Stimulated activated CD4-positive, alpha-beta T cell treated with anti-CD3 and anti-CD28 coated beads, Interleukin-4, amount 100 ng/mL, for 24 hours (primary cell): ENCODE data around the gene PGM1.

Experiments
- DNase-seq: peaks from one replicate; pipeline ENCODE4 v3.0.0-alpha.2; 2020

PGM1 gene

GRCh38 chr1:63601463-63601862 lies 8.3 kb downstream of the PGM1 start:
- no peak for DNase-seq

GRCh38 chr1:63601912-63602311 lies 8.7 kb downstream of the PGM1 start:
- no peak for DNase-seq

GRCh38 chr1:63602629-63603028 lies 9.4 kb downstream of the PGM1 start:
- DNase-seq, result no peak

GRCh38 chr1:63603810-63604209 lies 10.6 kb downstream of the PGM1 start:
- DNase-seq, result no peak

GRCh38 chr1:63607322-63607721 lies 14.1 kb downstream of the PGM1 start:
- DNase-seq, result no peak

- no peak for DNase-seq
Observed at GRCh38 chr1:63611231-63611630, 18.0 kb downstream of the PGM1 start.

- DNase-seq, result no peak
Observed at GRCh38 chr1:63612564-63612963, 19.4 kb downstream of the PGM1 start.

- no peak for DNase-seq
Observed at GRCh38 chr1:63612971-63613370, 19.8 kb downstream of the PGM1 start.

GRCh38 chr1:63615768-63616420 lies 22.7 kb downstream of the PGM1 start:
- DNase-seq, result peak; percentile 73

GRCh38 chr1:63617450-63617849 lies 24.2 kb downstream of the PGM1 start:
- DNase-seq, result no peak

GRCh38 chr1:63618011-63618410 lies 24.8 kb downstream of the PGM1 start:
- no peak for DNase-seq

- DNase-seq, result no peak
Observed at GRCh38 chr1:63619558-63619957, 26.3 kb downstream of the PGM1 start.

- DNase-seq, result no peak
Observed at GRCh38 chr1:63620671-63621070, 27.5 kb downstream of the PGM1 start.

- no peak for DNase-seq
Observed at GRCh38 chr1:63621075-63621474, 27.9 kb downstream of the PGM1 start.

- DNase-seq, result no peak
Observed at GRCh38 chr1:63621698-63622097, 28.5 kb downstream of the PGM1 start.

- no peak for DNase-seq
Observed at GRCh38 chr1:63622849-63623566, 29.8 kb downstream of the PGM1 start.

- no peak for DNase-seq
Observed at GRCh38 chr1:63623952-63624351, 30.7 kb downstream of the PGM1 start.

- no peak for DNase-seq
Observed at GRCh38 chr1:63624911-63625310, 31.7 kb downstream of the PGM1 start.

GRCh38 chr1:63626222-63626621 lies 33.0 kb downstream of the PGM1 start:
- no peak for DNase-seq

- DNase-seq, result no peak
Observed at GRCh38 chr1:63628607-63629006, 35.4 kb downstream of the PGM1 start.

- no peak for DNase-seq
Observed at GRCh38 chr1:63630238-63630637, 37.0 kb downstream of the PGM1 start.

- DNase-seq, result no peak
Observed at GRCh38 chr1:63630666-63631065, 37.5 kb downstream of the PGM1 start.

GRCh38 chr1:63632110-63632509 lies 38.9 kb downstream of the PGM1 start:
- DNase-seq, result no peak

GRCh38 chr1:63633281-63633680 lies 40.1 kb downstream of the PGM1 start:
- DNase-seq, result no peak

GRCh38 chr1:63634471-63634870 lies 41.3 kb downstream of the PGM1 start:
- DNase-seq, result no peak
